Measurements from ENCODE around the gene HSD17B12.
"Not testable (repeated sequence)": the region's sequence is repeated elsewhere in the genome, so short reads cannot be mapped to it uniquely, and the experiment has no call there.

The HSD17B12 gene

DNA sequence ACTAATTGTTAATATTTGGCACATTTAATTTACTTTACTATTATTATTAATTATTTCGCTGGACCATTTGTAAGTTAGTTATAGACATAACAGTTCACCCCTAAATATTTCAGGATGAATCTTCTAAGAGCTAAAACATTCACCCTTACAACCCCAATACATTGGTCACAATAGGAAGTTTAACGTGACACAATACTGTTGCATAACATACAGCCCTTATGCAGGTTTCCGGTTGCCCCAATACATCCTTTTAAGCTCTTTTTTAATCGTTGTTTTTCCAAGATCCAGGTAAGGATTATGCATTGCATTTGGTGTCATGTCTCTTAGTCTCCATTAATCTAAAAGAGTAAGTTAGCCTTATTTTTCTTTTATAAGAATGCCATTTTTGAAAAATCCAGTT, 71.2 kb downstream of the HSD17B12 start:
- in situ Hi-C loops (cut with MboI; ENCODE audit: low pct_unique_long_range_greater_than_20kb, low sequenced_read_pairs, unreplicated experiment): no loop called here
- no peak for TF ChIP-seq CTCF (IDR thresholded peaks at IDR 0.05; ENCODE audit: extremely low read depth, insufficient read depth, missing control alignments)
- no peak for DNase-seq (ENCODE audit: low spot score)

DNA sequence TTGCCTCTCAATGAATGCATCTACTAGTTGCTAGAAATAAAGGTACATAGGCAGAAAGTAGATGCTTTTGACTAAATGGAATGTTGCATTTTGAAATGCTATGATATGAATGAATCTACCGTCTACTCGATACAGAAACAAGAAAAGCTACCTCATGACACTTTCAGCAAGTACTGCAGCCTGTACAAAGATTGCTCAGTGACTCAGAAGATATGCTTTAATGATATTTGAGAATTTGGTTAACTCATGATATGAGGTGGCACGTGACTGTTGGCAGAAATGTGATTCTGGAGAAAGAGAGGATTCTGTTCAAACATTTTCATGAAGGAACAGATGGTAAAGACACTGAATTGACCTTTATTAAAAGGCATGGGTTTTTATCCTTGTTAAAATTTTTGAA, 76.0 kb downstream of the HSD17B12 start:
- no peak for DNase-seq (ENCODE audit: low spot score)
- TF ChIP-seq CTCF (IDR thresholded peaks at IDR 0.05; ENCODE audit: extremely low read depth, insufficient read depth, missing control alignments): no peak
- in situ Hi-C loops (cut with MboI; ENCODE audit: low pct_unique_long_range_greater_than_20kb, low sequenced_read_pairs, unreplicated experiment): no loop called here

- DNase-seq (ENCODE audit: low spot score): no peak
- in situ Hi-C loops (cut with MboI; ENCODE audit: low pct_unique_long_range_greater_than_20kb, low sequenced_read_pairs, unreplicated experiment): no loop called here
- no peak for TF ChIP-seq CTCF (IDR thresholded peaks at IDR 0.05; ENCODE audit: extremely low read depth, insufficient read depth, missing control alignments)
These were observed 78.4 kb downstream of the HSD17B12 start for GRCh38 chr11:43758927-43759326.

DNA sequence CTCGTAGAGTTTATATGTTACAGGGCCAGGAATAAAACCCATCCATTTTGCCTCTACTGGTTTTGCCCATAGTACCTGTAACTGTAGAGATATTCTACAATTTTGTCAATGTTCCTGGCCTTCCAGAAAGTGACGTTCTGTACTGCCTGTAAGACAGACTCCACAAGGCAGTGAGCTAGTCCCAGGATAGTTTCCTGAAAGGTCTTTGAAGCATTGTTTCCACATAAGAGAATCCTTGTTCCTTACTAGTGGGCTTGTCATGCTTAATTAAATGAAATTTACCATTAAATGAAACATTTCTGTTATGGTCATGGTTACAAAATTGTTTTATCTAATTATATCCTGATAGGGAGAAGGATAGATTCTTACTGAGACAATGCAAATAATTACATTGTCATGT, 80.4 kb downstream of the HSD17B12 start:
- in situ Hi-C loops (cut with MboI; ENCODE audit: low pct_unique_long_range_greater_than_20kb, low sequenced_read_pairs, unreplicated experiment): no loop called here
- no peak for DNase-seq (ENCODE audit: low spot score)
- no peak for TF ChIP-seq CTCF (IDR thresholded peaks at IDR 0.05; ENCODE audit: extremely low read depth, insufficient read depth, missing control alignments)

DNA sequence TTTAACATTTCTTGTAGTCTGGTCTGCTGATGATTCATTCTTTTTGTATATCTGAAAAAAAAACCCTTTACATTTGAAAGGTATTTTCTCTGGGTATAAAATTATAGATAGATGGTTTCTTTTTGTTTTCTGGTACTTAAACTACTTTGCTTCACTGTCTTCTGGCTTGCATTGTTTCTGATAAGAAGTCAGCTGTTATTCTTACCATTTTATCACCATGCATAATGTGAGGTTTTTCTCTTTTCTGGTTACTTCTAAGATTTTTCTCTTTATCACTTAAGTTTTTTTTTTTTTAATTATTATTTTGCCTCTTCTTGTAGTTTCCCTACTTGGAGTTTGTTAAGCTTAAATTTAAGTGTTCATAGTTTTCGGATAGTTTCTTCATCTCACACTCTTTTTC, 84.7 kb downstream of the HSD17B12 start:
- in situ Hi-C loops (cut with MboI; ENCODE audit: low pct_unique_long_range_greater_than_20kb, low sequenced_read_pairs, unreplicated experiment): no loop called here
- no peak for TF ChIP-seq CTCF (IDR thresholded peaks at IDR 0.05; ENCODE audit: extremely low read depth, insufficient read depth, missing control alignments)
- no peak for DNase-seq (ENCODE audit: low spot score)

DNA sequence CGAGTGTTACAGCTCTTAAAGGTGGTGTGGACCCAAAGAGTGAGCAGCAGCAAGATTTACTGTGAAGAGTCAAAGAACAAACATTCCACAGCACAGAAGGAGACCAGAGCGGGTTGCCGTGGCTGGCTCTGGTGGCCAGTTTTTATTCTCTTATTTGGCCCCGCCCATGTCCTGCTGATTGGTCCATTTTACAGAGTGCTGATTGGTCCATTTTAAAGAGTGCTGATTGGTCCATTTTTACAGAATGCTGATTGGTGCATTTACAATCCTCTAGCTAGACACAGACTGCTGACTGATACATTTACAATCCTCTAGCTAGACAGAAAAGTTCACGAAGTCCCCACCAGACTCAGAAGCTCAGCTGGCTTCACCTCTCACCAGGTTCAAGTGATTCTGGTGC, 88.1 kb downstream of the HSD17B12 start:
- DNase-seq (ENCODE audit: low spot score); in situ Hi-C loops (cut with MboI; ENCODE audit: low pct_unique_long_range_greater_than_20kb, low sequenced_read_pairs, unreplicated experiment): not testable (repeated sequence)

GRCh38 chr11:43770173-43770572, 89.6 kb downstream of the HSD17B12 start:
- DNase-seq (ENCODE audit: low spot score): no peak
- in situ Hi-C loops (cut with MboI; ENCODE audit: low pct_unique_long_range_greater_than_20kb, low sequenced_read_pairs, unreplicated experiment): no loop called here
- TF ChIP-seq CTCF (IDR thresholded peaks at IDR 0.05; ENCODE audit: extremely low read depth, insufficient read depth, missing control alignments): no peak
